ENCODE results near the gene GPR183. TPM values are rescaled to one million over a fixed set of nuclear protein-coding genes. Genes with fewer than 3 reads are reported as not detected.

GPR183 gene
- total and polyA plus RNA-seq, 2 of the 8 experiments (the other 6 are each of a cell fraction or from before 2014, with no cell fraction given): not detected

DNA sequence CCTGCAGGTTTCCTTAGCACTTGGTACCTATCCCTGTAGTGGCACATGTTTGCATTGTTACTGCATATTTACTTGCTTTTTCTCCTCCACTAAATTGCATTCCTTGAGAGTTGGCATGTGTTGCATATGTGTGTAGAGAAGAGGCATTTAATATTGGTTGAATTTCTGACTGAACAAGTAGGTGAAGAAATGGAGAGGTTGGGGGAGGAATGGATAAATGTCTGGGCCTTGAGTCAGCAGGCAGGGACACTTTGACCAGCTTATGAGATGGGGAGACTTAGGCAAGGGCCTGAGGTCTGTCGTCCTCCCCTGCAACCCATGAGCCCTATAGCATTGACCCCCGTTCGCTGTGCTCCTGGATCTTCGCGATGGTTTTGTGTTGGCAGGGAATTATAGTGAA is 47.0 kb downstream of the GPR183 start:
- CTCF ChIA-PET (ENCODE audit: partially characterized antibody): interaction anchor here (0.9 to 2.5 kb wide), 7 partner anchors 10 to 93 kb away, joined by 3 to 17 read pairs (median 4); no protein-coding TSS in a partner anchor
- no peak for FAIRE-seq
- no peaks in the 10 kb centered on the region for H3K79me1 ChIP-seq (ENCODE audit: low read depth, low read length)

More for the DNA sequence above, 47.0 kb downstream of the GPR183 start:
- H4K91ac ChIP-seq (replicated peaks; ENCODE audit: insufficient read length, low read length): no peak overlapping the region
- peaks cover 0 to 3% of the 10 kb centered on the region in 2 experiments for H4K20me1 ChIP-seq (replicated peaks in 1 of 2; ENCODE audit: control insufficient read depth in 1 of 2, insufficient read depth in 2 of 2, low read length in 2 of 2)
- no peak overlapping the region for H3K18ac ChIP-seq (ENCODE audit: extremely low read depth, low read length)
- no peak overlapping the region for H3K56ac ChIP-seq (replicated peaks; ENCODE audit: insufficient read length, low read depth, low read length)
- H3K4ac ChIP-seq (replicated peaks; ENCODE audit: insufficient read length, low read depth, low read length): no peak overlapping the region
- no peaks in the 10 kb centered on the region for H3K9me3 ChIP-seq (ENCODE audit: insufficient read depth in 2 of 2, low read depth in 1 of 2, low read length in 1 of 2)
- no peaks in the 10 kb centered on the region for H3K79me2 ChIP-seq (ENCODE audit: control insufficient read depth in 1 of 2, insufficient read depth in 2 of 2, low read length in 2 of 2)
- H2AK5ac ChIP-seq (ENCODE audit: low read depth, low read length): no peak overlapping the region
- POLR2A ChIA-PET (ENCODE audit: partially characterized antibody): interaction anchor here (0.8 to 1.3 kb wide), 4 partner anchors 9 to 83 kb away, joined by 3 to 5 read pairs (median 3); partner anchors contain the start of gene UBAC2
- no peak overlapping the region for H4K5ac ChIP-seq (ENCODE audit: insufficient read length, low read depth, low read length)
- no peak overlapping the region for H2BK12ac ChIP-seq (ENCODE audit: low read depth, low read length)
- DNase-seq (ENCODE audit: low read depth in 1 of 2, low spot score in 2 of 2): no peak
- peaks cover 0 to 2% (median under 1%) of the 10 kb centered on the region in 4 experiments; a peak in 3 of 8 replicates for H3K36me3 ChIP-seq (ENCODE audit: control insufficient read depth in 2 of 4, insufficient read depth in 4 of 4, low read length in 3 of 4)
- no peak overlapping the region for H2BK5ac ChIP-seq (ENCODE audit: low read depth, low read length)
- H3K23ac ChIP-seq (ENCODE audit: insufficient read length): no peak overlapping the region
- no peaks in the 10 kb centered on the region for H3K23me2 ChIP-seq (ENCODE audit: low read depth, low read length)
- no peak overlapping the region for H3K4me2 ChIP-seq (ENCODE audit: insufficient read depth in 1 of 2, low read depth in 2 of 2, low read length in 2 of 2)
- no peak overlapping the region for H2BK20ac ChIP-seq (ENCODE audit: low read length)
- no peak overlapping the region for H3K4me3 ChIP-seq (ENCODE audit: extremely low read depth in 1 of 4, insufficient read depth in 2 of 4, low read depth in 3 of 4, low read length in 4 of 4)
- H3K27ac ChIP-seq (ENCODE audit: low read depth, low read length): no peak overlapping the region
- no peak overlapping the region for H2BK15ac ChIP-seq (ENCODE audit: low read length)
- H3K4me1 ChIP-seq (replicated peaks in 1 of 4; ENCODE audit: control insufficient read depth in 3 of 4, insufficient read depth in 4 of 4, low read length in 3 of 4): no peaks in the 10 kb centered on the region; a peak in 1 of 7 replicates
- H4K8ac ChIP-seq (ENCODE audit: extremely low read depth, insufficient read depth, low read length): no peak overlapping the region
- no peak overlapping the region for H2AFZ ChIP-seq (ENCODE audit: low read length)
- no peak overlapping the region for H3K9ac ChIP-seq (replicated peaks in 1 of 4; ENCODE audit: extremely low read depth in 1 of 4, low read depth in 3 of 4, low read length in 3 of 4)
- 97% methylated on average over 5 of the region's 5 CpGs; no CpG with 5 or more reads in 1 of the 2 experiments for whole genome bisulfite sequencing, 2 experiments (ENCODE audit: extremely low coverage in 1 of 2, insufficient coverage in 1 of 2, insufficient read length in 1 of 2, insufficient replicate concordance in 2 of 2, low coverage in 1 of 2, low lambda C conversion rate in 2 of 2, missing lambda C conversion rate in 1 of 2)
- no peak overlapping the region for H3K14ac ChIP-seq (ENCODE audit: insufficient read length)
- TF ChIP-seq CEBPB (IDR thresholded peaks at IDR 0.05; ENCODE audit: low read depth, low read length) (no peak), BCL11A (IDR thresholded peaks at IDR 0.05; ENCODE audit: low read depth in 2 of 2, low read length in 2 of 2) (no peak), KDM1A (IDR thresholded peaks at IDR 0.05; ENCODE audit: borderline replicate concordance, low read length) (no peak), TAF1 (IDR thresholded peaks at IDR 0.05; ENCODE audit: low read depth, low read length) (no peak), TCF12 (IDR thresholded peaks at IDR 0.05; ENCODE audit: low read depth, low read length) (no peak), EGR1 (IDR thresholded peaks at IDR 0.05; ENCODE audit: borderline replicate concordance, low read depth, low read length) (no peak), BRCA1 (IDR thresholded peaks at IDR 0.05; ENCODE audit: low read depth, low read length) (no peak), NRF1 (IDR thresholded peaks at IDR 0.05; ENCODE audit: low read depth, low read length) (no peak), SIRT6 (IDR thresholded peaks at IDR 0.05; ENCODE audit: low read length) (no peak)
- no peak overlapping the region for H2BK120ac ChIP-seq (replicated peaks; ENCODE audit: low read depth, low read length)
- H3K27me3 ChIP-seq (replicated peaks in 1 of 4; ENCODE audit: control insufficient read depth in 3 of 4, extremely low read depth in 1 of 4, insufficient read depth in 3 of 4, low read length in 3 of 4): no peaks in the 10 kb centered on the region
